Fibroblast of peridontal ligament (primary cell): Measurements from ENCODE around the gene TMC3.
"Not testable (repeated sequence)": the region's sequence is repeated elsewhere in the genome, so short reads cannot be mapped to it uniquely, and the experiment has no call there.

Experiments
- DNase-seq: peaks from one replicate; pipeline ENCODE4 v3.0.0-alpha.2; 2010; ENCODE audit errors: extremely low read depth

TMC3 gene

DNA sequence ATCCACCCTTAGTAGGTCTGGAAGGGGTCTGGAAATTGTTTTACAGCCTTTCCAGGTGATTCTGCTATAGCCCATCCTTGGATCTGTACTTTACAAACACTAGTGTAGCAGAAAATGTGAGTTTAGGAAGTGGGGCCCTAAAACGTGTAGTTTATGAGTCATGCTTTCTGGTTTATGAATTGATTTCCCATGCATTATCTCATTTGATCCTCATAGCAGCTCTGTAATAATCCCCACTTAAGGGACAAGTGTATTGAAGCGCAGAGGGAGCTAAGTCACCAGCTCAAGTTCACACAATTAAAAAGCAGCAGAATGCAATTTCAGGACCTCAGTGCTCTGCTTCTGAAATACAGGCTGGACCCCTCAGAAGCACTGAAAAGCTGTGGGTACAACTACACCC is 27.4 kb downstream of the TMC3 start:
- DNase-seq = no peak

DNA sequence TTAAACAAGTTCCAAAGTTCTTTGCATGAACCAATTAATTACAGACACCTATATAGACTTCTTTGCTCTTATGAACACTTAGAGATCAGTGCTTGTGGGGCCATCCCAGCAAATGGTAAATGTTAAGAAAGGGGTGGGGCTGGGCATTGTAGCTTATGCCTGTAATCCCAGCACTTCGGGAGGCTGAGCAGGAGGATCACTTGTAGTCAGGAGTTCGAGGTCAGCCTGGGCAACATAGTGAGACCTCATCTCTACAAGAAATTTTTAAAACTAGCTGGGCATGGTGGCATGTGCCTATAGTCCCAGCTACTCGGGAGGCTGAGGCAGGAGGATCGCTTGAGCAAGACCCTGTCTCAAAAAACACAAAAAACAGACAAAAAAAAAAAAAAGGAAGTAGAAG is 30.6 kb downstream of the TMC3 start:
- no peak for DNase-seq

DNA sequence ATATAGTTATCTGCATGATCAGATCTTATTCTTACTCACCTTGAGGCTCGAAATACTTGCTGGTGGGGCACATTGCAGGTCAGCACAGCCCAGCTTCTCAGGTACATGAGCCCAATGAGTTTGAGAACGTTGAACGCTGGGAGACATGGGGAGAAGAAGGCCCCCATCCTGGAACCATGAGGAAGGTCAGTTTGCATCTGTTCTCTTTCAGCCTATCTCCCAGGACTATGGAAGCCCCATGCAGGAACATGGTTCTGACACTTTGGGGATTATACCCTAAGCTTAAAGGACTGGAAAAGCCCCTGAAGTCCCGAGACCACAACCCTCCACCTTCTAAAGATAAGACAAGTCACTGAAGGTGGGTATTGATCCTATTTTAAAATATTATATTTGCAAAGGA is 32.7 kb downstream of the TMC3 start:
- DNase-seq = no peak

DNA sequence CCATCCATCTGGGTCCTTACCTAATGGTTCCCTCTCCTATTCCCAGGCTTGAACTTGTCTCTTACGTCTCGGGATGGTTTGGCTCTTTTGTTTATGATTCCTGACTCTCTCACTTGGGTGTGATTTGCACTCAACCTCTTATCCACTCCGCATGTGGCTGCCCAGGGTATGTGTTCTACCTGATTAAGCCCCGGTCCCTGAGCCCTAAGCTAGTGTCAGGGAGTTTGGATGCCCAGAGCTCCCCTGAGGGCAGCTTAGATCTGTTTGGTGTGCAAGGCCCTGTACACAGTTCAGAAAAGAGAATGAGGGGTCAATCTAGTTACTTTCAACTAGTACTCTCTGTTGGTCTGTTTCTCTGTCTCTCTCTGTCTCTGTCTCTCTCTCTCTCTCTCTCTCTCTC is 34.2 kb downstream of the TMC3 start:
- no peak for DNase-seq

DNA sequence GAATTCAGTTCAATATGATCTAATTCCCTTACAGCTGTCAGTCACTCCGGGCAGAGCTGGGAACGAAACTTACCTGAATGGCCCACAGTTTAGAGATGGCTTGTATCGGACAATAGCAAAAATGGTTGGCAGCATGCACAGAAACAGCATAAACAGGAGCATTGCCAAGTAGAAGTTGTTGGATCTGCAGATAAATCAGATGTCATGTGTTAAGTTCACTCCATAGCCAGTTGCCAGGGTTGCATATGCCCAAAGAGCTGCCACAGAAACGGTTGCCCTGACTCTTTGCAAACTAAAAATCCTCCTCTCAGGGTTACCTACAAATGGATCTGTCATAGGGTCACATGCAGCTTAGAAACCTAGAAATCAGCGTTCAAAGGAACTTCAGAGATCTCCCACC is 34.7 kb downstream of the TMC3 start:
- no peak for DNase-seq

DNA sequence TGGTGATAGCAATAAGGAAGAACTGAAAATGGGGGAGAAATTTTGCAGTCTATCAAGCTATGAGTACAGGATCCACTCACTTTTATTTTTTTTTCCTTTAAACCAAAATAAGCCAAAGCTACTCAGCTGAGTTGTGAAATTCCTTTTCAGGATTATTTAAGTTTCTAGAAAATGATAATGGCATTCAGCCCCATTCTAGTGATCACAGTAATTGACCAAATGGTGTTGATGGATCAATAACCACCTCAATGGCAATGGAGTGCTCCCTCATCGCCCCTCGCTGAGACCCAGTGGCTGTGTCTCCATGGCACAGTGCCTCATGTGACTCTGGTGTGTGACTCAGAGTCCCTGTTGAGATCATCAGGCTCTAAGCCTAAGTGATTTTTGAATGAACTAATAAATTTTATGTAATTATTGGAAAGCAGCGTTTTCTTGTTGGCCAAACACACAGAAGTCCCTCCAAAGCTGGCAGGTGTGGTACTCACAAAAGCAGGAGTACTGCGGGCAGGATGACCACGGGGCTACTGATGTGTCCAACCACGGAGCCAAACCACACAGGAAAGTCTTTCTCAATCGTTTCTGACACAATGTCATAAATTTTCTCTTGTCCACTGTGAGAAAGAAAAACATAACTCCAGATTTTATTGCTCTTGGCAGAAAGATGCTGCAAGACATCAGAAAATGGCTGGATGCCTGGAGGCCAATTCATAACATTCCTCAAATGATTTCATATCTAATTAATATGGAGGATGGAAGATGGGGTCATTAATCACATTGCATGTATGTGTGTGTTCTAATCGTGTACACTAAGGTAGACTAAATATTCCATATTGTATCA is 35.6 kb downstream of the TMC3 start:
- DNase-seq = peak; percentile 89

DNA sequence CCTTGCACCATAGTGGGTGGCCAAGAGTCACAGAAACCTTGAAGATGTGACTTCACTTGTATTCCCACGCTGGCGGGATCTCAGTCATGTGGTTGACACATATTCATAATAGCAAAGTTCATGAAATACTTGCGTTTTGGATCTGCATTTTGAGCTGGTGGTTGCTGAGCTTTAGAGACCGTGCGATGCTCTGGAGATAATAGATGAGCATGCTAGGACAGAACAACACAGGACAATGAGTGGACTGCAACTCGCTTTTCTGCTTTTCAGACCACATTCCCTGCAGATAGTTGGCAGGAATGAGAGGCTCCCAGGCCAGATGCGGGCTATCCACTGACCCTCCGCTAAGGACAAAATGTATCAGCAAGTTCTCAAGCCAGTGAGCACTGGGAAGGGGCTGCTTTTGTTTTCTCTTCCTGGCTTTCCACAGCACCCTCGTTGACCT is 36.3 kb downstream of the TMC3 start:
- DNase-seq = no peak

DNA sequence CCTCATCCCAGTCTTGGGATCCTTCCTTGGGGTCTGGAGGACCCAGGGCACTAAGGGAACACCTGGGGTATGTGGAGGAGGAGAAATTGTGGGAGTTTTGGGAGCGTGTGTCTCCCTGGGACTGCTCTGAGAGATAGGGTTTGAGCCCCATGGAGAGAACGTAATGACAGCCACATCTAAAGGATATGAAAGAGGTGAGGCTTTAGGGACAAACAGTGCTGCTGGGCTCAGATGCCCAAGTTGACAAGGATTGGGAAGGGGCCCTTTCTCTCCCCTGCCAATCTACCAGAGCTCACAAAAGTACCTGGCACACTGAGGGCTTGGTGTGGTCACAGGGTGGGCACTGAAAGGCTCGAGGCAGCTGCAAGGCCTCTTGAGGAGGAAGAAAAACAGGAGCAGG is 36.8 kb downstream of the TMC3 start:
- no peak for DNase-seq

DNA sequence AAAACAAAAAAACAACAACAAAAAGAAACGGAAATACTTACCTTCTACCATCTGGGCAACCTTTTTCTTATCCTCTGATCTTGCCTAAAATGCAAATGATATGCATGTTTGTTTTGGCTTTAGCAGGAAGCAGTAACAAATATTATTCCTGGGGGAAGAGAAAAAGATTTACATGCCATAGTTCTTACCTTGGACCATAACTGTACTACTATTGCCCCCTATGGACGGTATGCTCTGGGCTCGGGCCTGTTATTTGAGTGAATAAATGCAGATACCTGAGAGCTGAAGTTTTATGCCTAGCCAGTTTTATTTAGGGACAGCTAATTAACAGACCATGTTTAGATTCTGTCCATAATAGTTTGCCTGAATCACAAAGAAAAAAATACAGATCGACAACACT is 37.4 kb downstream of the TMC3 start:
- peak; percentile 35 for DNase-seq

DNA sequence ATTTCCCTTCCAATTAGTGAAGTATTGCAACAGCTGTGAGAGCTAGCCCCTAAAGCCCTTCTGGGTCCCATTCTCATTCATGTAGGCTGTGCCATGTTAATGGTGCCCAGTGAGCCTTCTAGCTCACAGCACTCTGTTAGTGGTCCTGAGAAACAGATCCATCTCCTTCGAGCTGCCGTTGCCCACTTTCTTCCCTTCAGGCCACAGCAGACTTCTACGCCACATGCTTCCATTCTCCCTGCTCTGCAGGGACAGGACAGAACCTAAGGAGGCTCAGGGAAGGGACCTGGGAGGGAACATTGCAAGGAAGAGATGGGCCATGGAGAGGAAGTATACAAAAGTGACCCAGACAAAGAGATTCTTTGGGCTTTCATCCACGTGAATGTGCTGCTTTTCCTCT is 38.4 kb downstream of the TMC3 start:
- DNase-seq = no peak

DNA sequence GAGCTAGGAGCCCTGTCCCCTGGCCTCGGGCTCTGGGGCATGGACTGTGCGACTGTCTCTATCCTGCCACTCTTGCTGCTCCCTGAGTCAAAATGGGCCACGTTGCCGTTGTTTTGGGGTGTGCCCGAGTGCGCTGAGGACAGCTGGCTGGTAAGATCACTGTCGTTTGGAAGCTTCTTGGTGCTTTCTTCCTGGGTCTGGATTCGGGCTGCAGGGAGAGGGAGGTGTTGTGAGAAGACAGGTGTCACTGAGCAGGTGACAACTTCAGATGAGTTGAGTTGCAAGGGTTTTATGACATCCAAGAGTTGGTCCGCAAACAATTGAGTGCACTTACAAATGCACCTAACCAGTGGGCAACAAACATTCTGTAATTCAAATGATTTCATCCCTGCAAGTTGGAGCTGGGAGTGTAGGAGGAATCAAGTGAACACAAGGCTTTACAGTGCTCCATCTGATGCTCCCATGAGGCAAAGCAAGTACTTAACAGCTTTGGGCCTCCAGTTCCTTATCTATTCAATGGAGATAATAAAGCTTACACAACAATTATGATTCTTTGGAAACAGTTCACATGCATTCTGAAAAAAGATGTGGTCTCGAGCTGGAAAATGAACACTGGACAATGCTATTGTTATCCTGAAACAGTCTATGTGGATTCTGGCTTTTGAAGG is 39.1 kb downstream of the TMC3 start:
- DNase-seq = no peak

DNA sequence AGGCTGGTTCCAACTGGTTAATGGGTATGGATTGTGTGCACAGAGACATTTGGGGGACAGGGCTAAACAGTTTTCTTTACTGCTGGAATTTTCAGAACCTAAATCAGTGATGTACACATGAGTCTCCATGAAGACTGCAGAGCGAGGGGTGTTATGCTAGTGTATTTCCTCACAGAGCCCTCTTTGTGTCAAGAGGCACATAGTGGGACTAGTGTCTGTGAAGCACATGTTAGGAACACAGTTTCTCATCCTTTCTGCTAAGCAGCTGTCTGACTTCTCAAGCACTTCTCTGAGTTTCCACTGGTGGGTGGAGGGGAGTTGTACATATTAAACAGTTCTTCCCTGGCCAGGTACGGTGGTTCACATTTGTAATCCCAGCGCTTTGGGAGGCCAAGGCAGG is 40.6 kb downstream of the TMC3 start:
- DNase-seq = no peak

DNA sequence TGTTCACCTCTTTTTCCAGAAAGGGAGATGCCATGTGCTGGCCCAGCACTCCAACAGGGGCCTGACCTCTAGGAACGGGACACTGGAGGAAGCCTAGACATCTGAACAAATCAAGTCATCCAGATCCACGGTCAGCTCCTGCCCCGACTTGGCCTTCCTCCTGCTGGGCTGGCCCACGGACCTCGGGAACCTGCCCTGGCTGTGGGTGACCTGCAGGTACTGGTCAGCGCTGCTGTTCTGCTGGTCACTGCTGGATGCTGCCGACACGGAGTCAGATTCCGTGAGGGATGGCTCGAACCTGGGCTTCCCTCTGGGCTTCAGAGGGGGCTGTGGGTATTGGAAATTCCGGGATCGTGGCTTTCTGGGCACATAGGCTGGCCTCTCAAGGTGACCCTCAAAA is 41.7 kb downstream of the TMC3 start:
- no peak for DNase-seq

DNA sequence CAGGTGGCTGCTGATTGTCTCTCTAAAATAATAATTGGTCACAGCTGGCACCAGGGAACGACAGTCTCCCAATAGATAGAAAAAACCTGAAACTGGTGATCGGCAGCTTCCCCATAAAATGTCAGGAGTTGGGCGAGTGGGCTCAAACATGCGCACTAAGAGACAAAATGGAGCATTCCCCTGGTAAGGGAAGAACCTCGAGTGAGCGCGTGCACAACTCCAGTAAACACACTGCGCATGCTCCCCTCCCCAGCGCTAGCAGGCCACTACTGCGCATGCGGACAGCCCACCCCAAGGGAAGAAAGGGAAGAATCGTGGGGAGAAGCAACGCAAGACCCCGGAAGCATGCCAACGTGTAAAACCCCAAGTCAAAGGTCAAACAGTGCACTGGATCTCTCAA is 42.4 kb downstream of the TMC3 start:
- no peak for DNase-seq

DNA sequence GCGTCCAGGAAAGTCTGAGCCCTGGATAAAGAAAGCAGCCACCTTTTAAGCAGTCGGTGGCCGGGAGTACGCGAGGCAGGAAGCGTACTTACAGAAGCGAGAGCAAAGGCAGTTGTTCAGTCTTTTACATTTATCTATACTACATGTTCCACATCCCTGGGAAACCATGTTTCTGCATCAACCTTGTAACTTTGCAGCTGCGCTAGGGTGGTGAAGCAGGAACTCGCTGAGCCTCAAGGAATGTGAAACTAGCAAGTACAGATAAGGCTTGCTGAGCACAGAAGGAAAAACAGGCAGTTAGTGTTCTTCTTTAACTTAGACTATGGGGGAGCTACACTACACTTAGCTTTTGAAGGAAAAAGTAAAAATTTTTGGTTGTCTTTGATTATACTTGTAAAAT is 42.9 kb downstream of the TMC3 start:
- not testable (repeated sequence) for DNase-seq

DNA sequence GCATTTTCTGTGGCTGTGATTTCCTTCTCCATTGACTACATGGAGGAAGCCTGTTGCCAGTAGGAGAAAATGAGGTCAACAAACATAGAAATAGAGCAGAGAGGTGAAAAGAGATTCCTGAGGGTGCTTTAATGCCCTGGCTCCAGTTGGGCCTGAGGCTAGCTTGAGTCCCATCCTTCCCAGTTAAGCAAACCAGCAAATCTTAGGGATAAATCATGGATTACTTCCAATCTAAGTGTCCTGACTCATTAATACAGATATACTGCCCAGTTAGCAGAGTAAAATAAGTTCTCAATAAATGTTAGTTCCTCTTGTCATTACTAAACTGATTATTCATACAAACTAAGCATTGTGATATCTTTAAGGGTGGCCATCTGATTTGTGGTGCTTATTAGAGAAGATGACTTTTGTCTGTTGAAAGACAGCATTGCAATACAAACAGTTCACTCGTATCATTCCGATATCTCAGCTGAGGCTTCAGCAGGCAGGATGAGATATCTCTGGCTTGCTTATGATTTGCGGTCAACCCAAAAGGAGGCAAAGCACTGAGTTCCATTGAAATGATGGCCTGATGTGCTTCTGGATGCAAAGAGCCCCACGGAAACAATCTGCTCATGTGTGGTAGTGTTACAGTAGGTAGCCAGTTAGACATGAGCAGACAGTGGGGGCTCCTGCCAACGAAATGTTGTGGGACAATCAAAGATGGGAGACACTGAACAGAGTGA is 43.5 kb downstream of the TMC3 start:
- no peak for DNase-seq

DNA sequence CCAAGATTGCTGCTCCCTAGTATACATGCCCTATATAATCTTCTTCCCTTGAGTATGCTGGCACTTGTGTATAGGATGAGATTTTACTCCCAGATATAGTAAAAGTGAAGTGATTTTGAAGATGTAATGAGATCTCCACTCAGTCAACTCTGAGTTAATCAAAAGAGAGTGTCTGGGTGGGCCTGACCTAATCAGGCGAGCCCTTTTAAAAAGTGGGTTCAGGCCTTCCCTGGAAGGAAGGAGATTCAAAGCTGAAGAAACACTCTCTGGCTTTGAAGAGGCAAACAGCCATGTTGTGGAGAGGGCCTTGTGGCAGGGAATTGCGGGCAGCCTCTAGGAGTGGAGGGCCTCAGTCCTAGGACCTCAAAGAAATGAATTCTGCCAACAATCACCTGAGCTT is 44.6 kb downstream of the TMC3 start:
- no peak for DNase-seq

DNA sequence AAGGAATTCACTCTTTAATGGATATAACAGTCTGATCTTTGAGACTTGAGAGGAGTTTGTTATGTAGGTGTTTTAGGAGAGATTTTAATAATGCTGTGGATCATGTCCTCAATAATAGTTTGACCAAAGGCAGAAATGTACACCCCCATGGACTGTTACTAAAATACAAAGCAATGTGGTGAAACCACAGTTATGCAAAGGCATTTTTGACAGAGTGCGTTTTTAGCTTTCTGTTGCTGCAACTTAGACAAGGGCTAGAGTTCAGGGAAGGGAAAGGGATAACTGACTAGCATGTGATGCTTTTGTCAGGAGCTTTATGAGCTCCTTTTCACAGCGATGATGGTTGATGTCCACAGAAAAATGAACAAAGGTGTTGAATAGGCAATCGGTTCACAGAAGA is 46.5 kb downstream of the TMC3 start:
- peak; percentile 93 for DNase-seq

DNA sequence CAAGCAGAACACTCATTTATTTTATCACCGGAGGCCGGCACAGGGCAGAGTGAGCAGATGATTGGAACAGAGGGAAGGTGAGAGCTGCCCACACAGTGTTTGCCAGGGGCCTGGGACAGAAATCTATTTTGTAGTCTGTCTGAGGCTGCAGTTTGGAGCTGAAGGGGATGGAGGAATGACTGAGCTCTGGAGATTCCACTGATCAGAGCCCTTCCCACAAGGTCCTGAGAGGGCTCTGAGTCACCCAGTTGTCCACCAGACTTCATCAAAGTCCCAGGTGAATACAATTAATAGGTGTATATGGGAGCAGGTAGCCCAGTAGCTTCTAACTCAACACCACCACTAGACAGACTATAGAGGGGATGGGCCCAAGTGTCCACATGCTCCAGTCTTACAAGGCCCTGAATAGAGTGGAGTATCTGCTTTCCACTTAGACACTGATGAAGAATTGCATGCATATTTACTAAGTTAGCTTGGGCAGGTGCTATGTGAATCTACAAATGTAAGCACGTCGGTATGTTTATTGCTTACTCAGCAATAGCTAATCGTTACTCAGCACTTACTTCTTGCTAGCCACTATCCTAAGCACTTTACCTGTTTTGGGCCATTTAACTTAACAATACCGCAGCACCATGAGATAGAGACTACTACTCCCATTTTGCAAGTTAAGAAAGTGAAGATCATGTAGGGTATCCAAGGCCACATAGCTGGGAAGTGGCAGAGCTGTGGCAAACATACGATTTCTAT is 47.4 kb downstream of the TMC3 start:
- DNase-seq = peak; percentile 24

DNA sequence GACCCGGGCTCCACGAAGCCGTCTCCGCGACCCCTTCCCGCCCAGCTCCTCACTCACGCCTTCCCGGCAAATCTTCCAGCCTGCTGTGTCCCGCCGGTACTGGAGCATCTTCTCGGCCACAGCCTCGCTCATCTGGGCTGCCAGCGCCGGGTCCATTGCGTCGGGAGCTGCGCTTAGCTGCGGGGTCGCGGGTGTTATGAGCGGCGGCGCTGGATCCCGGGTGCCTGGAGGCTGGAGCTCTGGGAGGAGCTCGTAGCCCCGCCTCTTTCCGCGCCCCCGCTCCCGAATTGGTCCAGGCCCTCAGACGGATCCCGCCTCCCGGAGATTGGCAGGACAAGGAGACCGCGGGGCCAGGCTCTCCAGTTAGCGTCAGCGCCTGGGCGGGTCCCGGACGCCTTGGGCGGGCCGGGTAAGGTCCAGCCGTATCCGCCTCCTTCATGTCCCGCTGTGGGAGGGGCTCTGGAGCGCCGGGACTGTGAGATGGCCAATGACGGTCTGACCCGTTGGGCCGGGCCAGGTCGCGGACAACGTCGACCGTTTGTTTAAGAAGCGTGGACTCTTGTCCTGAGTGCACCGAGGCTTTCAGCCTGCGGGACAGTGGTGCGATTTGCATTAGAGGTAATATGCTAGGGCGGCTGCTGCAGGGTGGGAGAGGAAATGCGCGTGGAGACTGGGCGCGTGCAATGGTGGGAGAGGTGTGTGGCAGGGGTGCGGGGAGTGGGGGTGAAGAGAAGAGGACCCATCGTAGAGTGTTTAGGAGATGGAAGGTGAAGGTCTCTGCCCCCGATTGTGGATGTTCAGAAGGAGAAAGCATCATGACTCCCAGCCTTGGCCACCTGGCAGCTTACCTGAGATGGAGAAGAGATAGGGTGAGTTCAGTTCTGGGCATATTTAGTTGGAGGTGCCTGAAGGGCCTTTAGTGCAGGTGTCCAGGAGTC is 49.8 kb downstream of the TMC3 start, which contains the start of gene STARD5:
Gene STARD5, minus strand, starts transcription at position 198 of the 938 bp plus-strand sequence. Its CDS starts 42 bp downstream, at position 156.
- peak; percentile 93 for DNase-seq

DNA sequence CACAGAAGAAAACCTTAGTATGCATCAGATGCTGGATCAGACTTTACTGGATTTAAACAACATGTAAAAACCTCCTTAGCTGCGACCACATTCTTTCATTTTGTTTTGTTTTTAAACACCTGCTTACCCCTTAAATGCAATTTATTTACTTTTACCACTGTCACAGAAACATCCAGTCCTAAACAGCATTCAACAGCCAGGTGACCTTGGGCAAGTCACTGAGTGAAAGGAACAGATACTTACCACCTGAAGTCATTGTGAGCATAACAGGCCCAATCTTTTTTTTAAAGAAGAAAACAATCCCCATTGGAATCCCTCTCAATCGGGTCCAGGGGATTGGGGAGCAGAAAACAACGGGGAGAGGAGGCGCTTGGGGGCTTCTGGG is 50.5 kb downstream of the TMC3 start:
- no peak for DNase-seq
